Liver (tissue), 9 donors: ENCODE data around the gene GUCD1. TPM values are rescaled to one million over a fixed set of nuclear protein-coding genes. Genes with fewer than 3 reads are reported as not detected.

ENCODE experiments used
- DNase-seq: peaks from one replicate; pipeline ENCODE4 v3.0.0-alpha.2; 2017; ENCODE audit warnings: low spot score
- H3K27ac ChIP-seq, 2 donors: one replicate each; pipeline ENCODE4 v1.7.0; 2013; ENCODE audit warnings: inconsistent platforms in 2 of 2, low read length in 2 of 2, control low read depth in 1 of 2, low read depth in 1 of 2, mild to moderate bottlenecking in 1 of 2
- H3K27me3 ChIP-seq, 4 donors: one replicate each; pipeline versions ENCODE4 v1.6.1 to v1.7.0; 2013; ENCODE audit warnings: low read length in 3 of 4, inconsistent platforms in 1 of 4, mild to moderate bottlenecking in 1 of 4, moderate library complexity in 1 of 4; ENCODE audit not compliant: control insufficient read depth in 4 of 4, insufficient read depth in 4 of 4
- H3K36me3 ChIP-seq, 4 donors: one replicate each; pipeline versions ENCODE4 v1.6.1 to v1.7.0; 2013; ENCODE audit warnings: low read length in 3 of 4, mild to moderate bottlenecking in 3 of 4, low read depth in 1 of 4, moderate library complexity in 1 of 4; ENCODE audit not compliant: control insufficient read depth in 4 of 4, insufficient read depth in 3 of 4
- H3K4me1 ChIP-seq, 4 donors: one replicate each; pipeline versions ENCODE4 v1.6.1 to v1.7.0; 2013; ENCODE audit warnings: low read length in 3 of 4, mild to moderate bottlenecking in 3 of 4, moderate library complexity in 1 of 4; ENCODE audit not compliant: control insufficient read depth in 4 of 4, insufficient read depth in 4 of 4
- H3K4me3 ChIP-seq, 3 donors: one replicate each; pipeline versions ENCODE4 v1.6.1 to v1.7.0; 2013; ENCODE audit warnings: low read length in 3 of 3, control low read depth in 1 of 3, low read depth in 1 of 3, mild to moderate bottlenecking in 1 of 3
- H3K9ac ChIP-seq, 2 donors: one replicate each; pipeline ENCODE4 v1.7.0; 2013; ENCODE audit warnings: low read length in 2 of 2, mild to moderate bottlenecking in 2 of 2, moderate library complexity in 2 of 2, control low read depth in 1 of 2, low read depth in 1 of 2
- H3K9me3 ChIP-seq, 4 donors: one replicate each; pipeline versions ENCODE4 v1.6.1 to v1.7.0; 2013; ENCODE audit warnings: low read length in 3 of 4; ENCODE audit not compliant: control insufficient read depth in 4 of 4
- FOXA1 ChIP-seq: IDR thresholded peaks from 2 replicates; pipeline ENCODE4 v1.6.1; 2016; ENCODE audit warnings: antibody characterized with exemption
- GABPA ChIP-seq, 2 donors: IDR thresholded peaks in 1 of 2; conservative IDR thresholded peaks in 1 of 2; 2 replicates each; pipeline ENCODE4 v1.6.1; 2016; ENCODE audit warnings: antibody characterized with exemption in 2 of 2, mild to moderate bottlenecking in 1 of 2, moderate library complexity in 1 of 2
- HNF4A ChIP-seq, 2 donors: conservative IDR thresholded peaks; 2 replicates each; pipeline ENCODE4 v1.6.1; 2016; ENCODE audit warnings: antibody characterized with exemption in 2 of 2, mild to moderate bottlenecking in 2 of 2
- HNF4G ChIP-seq: IDR thresholded peaks from 2 replicates; pipeline ENCODE4 v1.6.1; 2016; ENCODE audit warnings: antibody characterized with exemption
- JUND ChIP-seq, 2 donors: IDR thresholded peaks; 2 replicates each; pipeline ENCODE4 v1.6.1; 2016; ENCODE audit warnings: antibody characterized with exemption in 2 of 2
- NR2F2 ChIP-seq: IDR thresholded peaks from 2 replicates; pipeline ENCODE4 v1.6.1; 2016; ENCODE audit warnings: antibody characterized with exemption
- RAD21 ChIP-seq, 2 donors: IDR thresholded peaks; 2 replicates each; pipeline ENCODE4 v1.6.1; 2016; ENCODE audit warnings: antibody characterized with exemption in 2 of 2, mild to moderate bottlenecking in 2 of 2
- RXRA ChIP-seq, 2 donors: IDR thresholded peaks; 2 replicates each; pipeline ENCODE4 v1.6.1; 2017 to 2018; ENCODE audit warnings: antibody characterized with exemption in 2 of 2, mild to moderate bottlenecking in 1 of 2
- SP1 ChIP-seq: IDR thresholded peaks from 2 replicates; pipeline ENCODE4 v1.6.1; 2018; ENCODE audit warnings: antibody characterized with exemption, mild to moderate bottlenecking
- YY1 ChIP-seq: IDR thresholded peaks from 2 replicates; pipeline ENCODE4 v1.6.1; 2016; ENCODE audit warnings: antibody characterized with exemption, mild to moderate bottlenecking
- WGBS: extraction: QIAGEN DNeasy Blood & Tissue Kit; methylation state at CpG from one replicate; pipeline ENCODE4 v1.1.7; 2013; 5-methylcytosine and 5-hydroxymethylcytosine counted together
- polyA plus RNA-seq, 2 donors: library from polyadenylated mRNA; stranded (reverse) in 1 of 2; unstranded in 1 of 2; fragments of 200-250 nt in 1 of 2; fragments of >200 nt in 1 of 2; fragmentation: Nextera tagmentation in 1 of 2; extraction: Ambion mirVana in 1 of 2; gene quantifications; one replicate each; pipeline versions ENCODE4 v1.2.1 to v1.2.3, GENCODE V29; 2013 to 2015
- total RNA-seq, 2 donors: library from RNA; depleted of rRNA; stranded (reverse); fragments of >200 nt; gene quantifications; one replicate each; pipeline ENCODE4 v1.2.3, GENCODE V29; 2014
- TF ChIP-seq, protein P1 (sequence below): IDR thresholded peaks from 2 replicates; pipeline ENCODE4 v1.6.1; 2016; ENCODE audit warnings: antibody characterized with exemption
- TF ChIP-seq, protein P2 (sequence below): fragments of 150-350 bp; IDR thresholded peaks from 2 replicates; pipeline ENCODE4 v1.5.1; 2017; ENCODE audit warnings: improper control_type of control experiment, low read depth, low read length; ENCODE audit not compliant: missing input control
- TF ChIP-seq, protein P3 (sequence below): IDR thresholded peaks from 2 replicates; pipeline ENCODE4 v1.6.1; 2016; ENCODE audit warnings: antibody characterized with exemption
- TF ChIP-seq, protein P4 (sequence below): IDR thresholded peaks from 2 replicates; pipeline ENCODE4 v1.6.1; 2016; ENCODE audit warnings: antibody characterized with exemption, mild to moderate bottlenecking
- TF ChIP-seq, protein P5 (sequence below): IDR thresholded peaks from 2 replicates; pipeline ENCODE4 v1.6.1; 2016; ENCODE audit warnings: antibody characterized with exemption
- donor health status: healthy.
- donor health status: healthy.
- donor health status: healthy.
- donor health status: healthy.
- donor health status: healthy.

Gene GUCD1
- total and polyA plus RNA-seq, 4 donors = 118 to 202 (median 179) TPM

DNA sequence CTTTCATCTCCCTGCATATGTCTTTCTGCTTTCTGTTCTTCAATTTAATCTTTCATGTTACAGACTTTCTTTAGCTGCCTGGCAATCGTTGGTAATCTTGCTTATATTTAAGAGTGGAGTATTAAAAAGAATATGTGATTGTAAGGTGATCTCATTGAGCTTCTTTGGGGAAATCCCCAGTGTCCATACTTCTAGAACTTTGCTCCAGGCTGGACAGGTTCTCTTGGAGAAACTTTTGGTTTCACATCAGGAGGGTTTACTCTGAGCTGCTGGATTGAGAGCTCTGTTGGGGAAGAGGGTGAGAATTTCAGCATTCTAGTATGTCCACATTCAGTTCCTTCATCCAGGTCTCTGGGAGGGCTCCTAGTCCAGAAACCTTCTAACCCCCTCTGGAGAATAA lies 21.8 kb upstream of the GUCD1 start:
- DNase-seq = no peak
- Histone ChIP-seq H3K27ac (peak overlapping the region; percentile 25 to 36), H3K9me3 (no peaks in the 10 kb centered on the region), H3K9ac (peak overlapping the region in 1 of 2 donors; percentile 46), H3K36me3 (peaks cover 2 to 11% (median 5%) of the 10 kb centered on the region in 4 donors), H3K4me1 (peaks cover 5 to 40% (median 31%) of the 10 kb centered on the region in 4 donors), H3K4me3 (no peak overlapping the region), H3K27me3 (no peaks in the 10 kb centered on the region)
- TF ChIP-seq HNF4A (conservative IDR thresholded peaks at IDR 0.05) = peak in 1 of 2 donors; percentile 13
- TF ChIP-seq HNF4G = no peak
- WGBS = 66% methylated on average over 1 of the region's 1 CpG

DNA sequence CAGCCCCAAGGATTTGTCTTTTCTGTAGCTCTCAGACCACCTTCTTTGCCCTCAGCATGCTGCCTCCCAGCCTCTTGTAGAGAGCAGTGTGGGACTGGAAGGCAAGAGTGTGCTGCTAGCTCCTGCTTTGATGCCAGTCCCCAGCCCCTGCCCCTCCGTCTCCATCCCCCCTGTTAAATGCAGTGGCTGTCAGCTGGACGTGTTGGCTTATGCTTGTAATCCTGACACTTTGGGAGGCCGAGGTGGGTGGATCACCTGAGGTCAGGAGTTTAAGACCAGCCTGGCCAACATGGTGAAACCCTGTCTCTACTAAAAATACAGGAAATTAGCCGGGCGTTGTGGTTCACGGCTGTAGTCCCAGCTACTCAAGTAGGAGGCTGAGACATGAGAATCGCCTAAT lies 16.3 kb upstream of the GUCD1 start:
- H3K27me3 ChIP-seq = no peaks in the 10 kb centered on the region
- peaks cover 11 to 22% (median 17%) of the 10 kb centered on the region in 4 donors for H3K36me3 ChIP-seq
- H3K9me3 ChIP-seq = no peaks in the 10 kb centered on the region
- DNase-seq = no peak
- WGBS = 61% methylated on average over 7 of the region's 7 CpGs
- no peak for TF ChIP-seq GABPA (IDR thresholded peaks at IDR 0.05 in 1 of 2, conservative IDR thresholded peaks at IDR 0.05 in 1 of 2)
- H3K4me1 ChIP-seq = peaks cover 7 to 39% (median 33%) of the 10 kb centered on the region in 4 donors
- H3K27ac ChIP-seq = peak overlapping the region; percentile 25 to 34
- no peak overlapping the region for H3K9ac ChIP-seq
- no peak overlapping the region for H3K4me3 ChIP-seq

DNA sequence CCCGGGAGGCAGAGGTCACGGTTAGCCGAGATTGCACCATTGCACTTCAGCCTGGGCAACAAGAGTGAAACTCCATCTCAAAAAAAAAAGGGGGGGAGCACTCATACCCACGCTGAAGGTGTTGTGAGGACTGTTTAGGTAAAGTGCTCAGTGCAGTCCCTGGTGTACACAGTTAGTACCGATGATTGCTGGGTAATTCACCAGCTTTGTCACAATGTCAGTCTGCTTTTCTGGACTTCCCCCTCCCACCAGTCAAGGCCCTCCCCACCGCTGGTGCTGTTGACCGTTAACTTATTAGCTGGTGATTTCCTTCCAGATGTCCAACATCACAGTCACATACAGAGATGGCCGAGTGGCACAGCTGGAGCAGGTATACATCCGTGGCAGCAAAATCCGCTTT lies 12.7 kb upstream of the GUCD1 start:
- no peaks in the 10 kb centered on the region for H3K27me3 ChIP-seq
- H3K9ac ChIP-seq = no peak overlapping the region
- no peak for TF ChIP-seq SP1
- no peak for TF ChIP-seq FOXA1
- TF ChIP-seq RXRA (IDR thresholded peaks at IDR 0.05) = peak in 1 of 2 donors; percentile 27
- TF ChIP-seq, protein P1, sequence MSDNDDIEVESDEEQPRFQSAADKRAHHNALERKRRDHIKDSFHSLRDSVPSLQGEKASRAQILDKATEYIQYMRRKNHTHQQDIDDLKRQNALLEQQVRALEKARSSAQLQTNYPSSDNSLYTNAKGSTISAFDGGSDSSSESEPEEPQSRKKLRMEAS = no peak
- TF ChIP-seq NR2F2 = no peak
- TF ChIP-seq HNF4A (conservative IDR thresholded peaks at IDR 0.05) = peak in 1 of 2 donors; percentile 23
- 53% methylated on average over 10 of the region's 10 CpGs for WGBS
- H3K36me3 ChIP-seq = peaks cover 10 to 21% (median 11%) of the 10 kb centered on the region in 4 donors
- H3K27ac ChIP-seq = no peak overlapping the region
- DNase-seq = no peak
- H3K9me3 ChIP-seq = no peaks in the 10 kb centered on the region
- peaks cover 6 to 67% (median 53%) of the 10 kb centered on the region in 4 donors for H3K4me1 ChIP-seq
- no peak overlapping the region for H3K4me3 ChIP-seq

DNA sequence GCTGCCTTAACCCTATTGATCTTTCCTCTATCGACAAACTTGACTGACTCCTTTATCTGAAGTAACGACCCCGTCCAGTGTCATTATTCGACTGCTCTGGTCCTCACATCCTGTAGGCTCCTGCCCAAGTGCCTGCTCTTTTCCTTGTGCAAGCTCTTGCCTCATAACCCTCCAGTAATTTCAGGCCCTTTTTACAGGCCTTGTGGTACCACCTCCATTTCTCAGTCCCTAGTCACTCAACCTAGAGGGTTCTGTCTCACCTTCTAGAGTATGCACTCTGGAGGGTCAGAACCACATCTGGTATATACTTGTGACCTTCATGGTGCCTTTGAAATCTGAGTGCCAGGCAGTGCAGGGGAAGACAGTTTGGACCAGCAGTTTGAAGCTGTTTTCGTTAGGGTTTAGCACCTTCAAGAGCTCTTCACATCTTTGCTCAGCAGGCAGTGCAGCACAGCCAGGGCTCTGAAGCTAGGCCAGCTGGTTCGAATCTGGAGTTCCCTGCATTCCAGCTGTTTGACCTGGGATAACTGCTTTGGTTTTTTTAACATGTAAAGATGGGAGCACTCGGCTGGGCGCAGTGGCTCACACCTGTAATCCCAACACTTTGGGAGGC lies 12.1 kb upstream of the GUCD1 start:
- H3K27ac ChIP-seq = no peak overlapping the region
- TF ChIP-seq YY1 (no peak), HNF4A (conservative IDR thresholded peaks at IDR 0.05) (no peak), RAD21 (IDR thresholded peaks at IDR 0.05) (no peak), HNF4G (no peak), JUND (IDR thresholded peaks at IDR 0.05) (no peak)
- TF ChIP-seq, protein P1 = no peak
- TF ChIP-seq, protein P2, sequence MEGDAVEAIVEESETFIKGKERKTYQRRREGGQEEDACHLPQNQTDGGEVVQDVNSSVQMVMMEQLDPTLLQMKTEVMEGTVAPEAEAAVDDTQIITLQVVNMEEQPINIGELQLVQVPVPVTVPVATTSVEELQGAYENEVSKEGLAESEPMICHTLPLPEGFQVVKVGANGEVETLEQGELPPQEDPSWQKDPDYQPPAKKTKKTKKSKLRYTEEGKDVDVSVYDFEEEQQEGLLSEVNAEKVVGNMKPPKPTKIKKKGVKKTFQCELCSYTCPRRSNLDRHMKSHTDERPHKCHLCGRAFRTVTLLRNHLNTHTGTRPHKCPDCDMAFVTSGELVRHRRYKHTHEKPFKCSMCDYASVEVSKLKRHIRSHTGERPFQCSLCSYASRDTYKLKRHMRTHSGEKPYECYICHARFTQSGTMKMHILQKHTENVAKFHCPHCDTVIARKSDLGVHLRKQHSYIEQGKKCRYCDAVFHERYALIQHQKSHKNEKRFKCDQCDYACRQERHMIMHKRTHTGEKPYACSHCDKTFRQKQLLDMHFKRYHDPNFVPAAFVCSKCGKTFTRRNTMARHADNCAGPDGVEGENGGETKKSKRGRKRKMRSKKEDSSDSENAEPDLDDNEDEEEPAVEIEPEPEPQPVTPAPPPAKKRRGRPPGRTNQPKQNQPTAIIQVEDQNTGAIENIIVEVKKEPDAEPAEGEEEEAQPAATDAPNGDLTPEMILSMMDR = no peak
- TF ChIP-seq, protein P3, sequence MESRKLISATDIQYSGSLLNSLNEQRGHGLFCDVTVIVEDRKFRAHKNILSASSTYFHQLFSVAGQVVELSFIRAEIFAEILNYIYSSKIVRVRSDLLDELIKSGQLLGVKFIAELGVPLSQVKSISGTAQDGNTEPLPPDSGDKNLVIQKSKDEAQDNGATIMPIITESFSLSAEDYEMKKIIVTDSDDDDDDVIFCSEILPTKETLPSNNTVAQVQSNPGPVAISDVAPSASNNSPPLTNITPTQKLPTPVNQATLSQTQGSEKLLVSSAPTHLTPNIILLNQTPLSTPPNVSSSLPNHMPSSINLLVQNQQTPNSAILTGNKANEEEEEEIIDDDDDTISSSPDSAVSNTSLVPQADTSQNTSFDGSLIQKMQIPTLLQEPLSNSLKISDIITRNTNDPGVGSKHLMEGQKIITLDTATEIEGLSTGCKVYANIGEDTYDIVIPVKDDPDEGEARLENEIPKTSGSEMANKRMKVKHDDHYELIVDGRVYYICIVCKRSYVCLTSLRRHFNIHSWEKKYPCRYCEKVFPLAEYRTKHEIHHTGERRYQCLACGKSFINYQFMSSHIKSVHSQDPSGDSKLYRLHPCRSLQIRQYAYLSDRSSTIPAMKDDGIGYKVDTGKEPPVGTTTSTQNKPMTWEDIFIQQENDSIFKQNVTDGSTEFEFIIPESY = no peak
- TF ChIP-seq, protein P4, sequence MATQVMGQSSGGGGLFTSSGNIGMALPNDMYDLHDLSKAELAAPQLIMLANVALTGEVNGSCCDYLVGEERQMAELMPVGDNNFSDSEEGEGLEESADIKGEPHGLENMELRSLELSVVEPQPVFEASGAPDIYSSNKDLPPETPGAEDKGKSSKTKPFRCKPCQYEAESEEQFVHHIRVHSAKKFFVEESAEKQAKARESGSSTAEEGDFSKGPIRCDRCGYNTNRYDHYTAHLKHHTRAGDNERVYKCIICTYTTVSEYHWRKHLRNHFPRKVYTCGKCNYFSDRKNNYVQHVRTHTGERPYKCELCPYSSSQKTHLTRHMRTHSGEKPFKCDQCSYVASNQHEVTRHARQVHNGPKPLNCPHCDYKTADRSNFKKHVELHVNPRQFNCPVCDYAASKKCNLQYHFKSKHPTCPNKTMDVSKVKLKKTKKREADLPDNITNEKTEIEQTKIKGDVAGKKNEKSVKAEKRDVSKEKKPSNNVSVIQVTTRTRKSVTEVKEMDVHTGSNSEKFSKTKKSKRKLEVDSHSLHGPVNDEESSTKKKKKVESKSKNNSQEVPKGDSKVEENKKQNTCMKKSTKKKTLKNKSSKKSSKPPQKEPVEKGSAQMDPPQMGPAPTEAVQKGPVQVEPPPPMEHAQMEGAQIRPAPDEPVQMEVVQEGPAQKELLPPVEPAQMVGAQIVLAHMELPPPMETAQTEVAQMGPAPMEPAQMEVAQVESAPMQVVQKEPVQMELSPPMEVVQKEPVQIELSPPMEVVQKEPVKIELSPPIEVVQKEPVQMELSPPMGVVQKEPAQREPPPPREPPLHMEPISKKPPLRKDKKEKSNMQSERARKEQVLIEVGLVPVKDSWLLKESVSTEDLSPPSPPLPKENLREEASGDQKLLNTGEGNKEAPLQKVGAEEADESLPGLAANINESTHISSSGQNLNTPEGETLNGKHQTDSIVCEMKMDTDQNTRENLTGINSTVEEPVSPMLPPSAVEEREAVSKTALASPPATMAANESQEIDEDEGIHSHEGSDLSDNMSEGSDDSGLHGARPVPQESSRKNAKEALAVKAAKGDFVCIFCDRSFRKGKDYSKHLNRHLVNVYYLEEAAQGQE = no peak
- TF ChIP-seq, protein P5, sequence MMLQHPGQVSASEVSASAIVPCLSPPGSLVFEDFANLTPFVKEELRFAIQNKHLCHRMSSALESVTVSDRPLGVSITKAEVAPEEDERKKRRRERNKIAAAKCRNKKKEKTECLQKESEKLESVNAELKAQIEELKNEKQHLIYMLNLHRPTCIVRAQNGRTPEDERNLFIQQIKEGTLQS = no peak

More for the DNA sequence above, 12.1 kb upstream of the GUCD1 start:
- DNase-seq = no peak
- H3K9me3 ChIP-seq = no peaks in the 10 kb centered on the region
- no peak overlapping the region for H3K4me3 ChIP-seq
- H3K4me1 ChIP-seq = peaks cover 5 to 67% (median 47%) of the 10 kb centered on the region in 4 donors
- no peaks in the 10 kb centered on the region for H3K27me3 ChIP-seq
- 58% methylated on average over 8 of the region's 8 CpGs for WGBS
- peaks cover 10 to 19% (median 12%) of the 10 kb centered on the region in 4 donors for H3K36me3 ChIP-seq
- H3K9ac ChIP-seq = no peak overlapping the region
